Right lobe of liver (tissue), 4 donors: ENCODE measurements around the gene EEF2K.

ENCODE experiments used
- CTCF ChIP-seq, 4 donors: fragments of 200-600 bp in 3 of 4; fragments of 450-650 bp in 1 of 4; IDR thresholded peaks; one replicate each; pipeline versions ENCODE4 v1.5.1 to v1.8.0; 2016 to 2022; ENCODE audit warnings: antibody characterized with exemption in 4 of 4, mild to moderate bottlenecking in 2 of 4
- POLR2A ChIP-seq: fragments of 450-650 bp; IDR thresholded peaks from one replicate; pipeline ENCODE4 v1.6.1; 2017; ENCODE audit warnings: antibody characterized with exemption, mild to moderate bottlenecking
- donor health status: DM: no; HTN: no; CAD: no.
- donor health status: DM: no; HTN: no; CAD: no.
- donor health status: DM: no; HTN: yes; CAD: no.

- TF ChIP-seq CTCF (IDR thresholded peaks at IDR 0.05) (no peak), POLR2A (no peak)
Measured at GRCh38 chr16:22195445-22195694, 10.7 kb upstream of the EEF2K start.
